Ovary (tissue), 9 donors: Measurements from ENCODE around the gene TAGLN2. TPM values are rescaled to one million over a fixed set of nuclear protein-coding genes. Genes with fewer than 3 reads are reported as not detected.
"Not testable (repeated sequence)": the region's sequence is repeated elsewhere in the genome, so short reads cannot be mapped to it uniquely, and the experiment has no call there.

Experiments
- DNase-seq, 5 donors: peaks; one replicate each; pipeline ENCODE4 v3.0.0-alpha.2; 2019 to 2020
- H3K27ac ChIP-seq, 2 donors: fragments of 200-600 bp; one replicate each; pipeline versions ENCODE4 v1.5.1 to v1.8.0; 2019 to 2022
- H3K27me3 ChIP-seq: fragments of 200-600 bp; one replicate; pipeline ENCODE4 v1.8.0; 2022
- H3K36me3 ChIP-seq: fragments of 200-600 bp; sonication (generic); one replicate; pipeline ENCODE4 v1.5.1; 2019
- H3K4me1 ChIP-seq: one replicate; pipeline ENCODE4 v1.8.1; 2013; ENCODE audit warnings: mild to moderate bottlenecking, moderate library complexity; ENCODE audit not compliant: insufficient read depth
- H3K4me3 ChIP-seq: fragments of 200-600 bp; sonication (generic); one replicate; pipeline ENCODE4 v1.5.1; 2017
- H3K9me3 ChIP-seq, 2 donors: fragments of 200-600 bp in 1 of 2; sonication (generic) in 1 of 2; one replicate each; pipeline versions ENCODE4 v1.5.1 to v1.8.1; 2013 to 2019; ENCODE audit warnings: mild to moderate bottlenecking in 1 of 2, moderate library complexity in 1 of 2
- EP300 ChIP-seq: sonication (generic); formaldehyde crosslinking; IDR thresholded peaks from one replicate; pipeline ENCODE4 v1.6.1; 2017; ENCODE audit warnings: antibody characterized with exemption
- POLR2A ChIP-seq: fragments of 450-650 bp; IDR thresholded peaks from one replicate; pipeline ENCODE4 v1.6.1; 2017; ENCODE audit warnings: antibody characterized with exemption, mild to moderate bottlenecking, moderate library complexity
- WGBS, 3 donors: extraction: QIAGEN DNeasy Blood & Tissue Kit in 1 of 3; methylation state at CpG; one replicate each; pipeline versions ENCODE4 v1.1.5 to v1.1.7; 2013 to 2017; 5-methylcytosine and 5-hydroxymethylcytosine counted together
- intact Hi-C, 4 donors: fragments of 100-400 bp; cut with DNase I; formaldehyde crosslinking; loops; one replicate each; pipeline versions ENCODE4 v1.11.0 to v1.15.1; 2022 to 2023
- polyA plus RNA-seq, 2 donors: library from polyadenylated mRNA; stranded (reverse); fragments of 200-250 nt in 1 of 2; fragments of 350-450 nt in 1 of 2; fragmentation: Illumina TruSeq in 1 of 2; extraction: RNeasy Lipid Tissue Mini Kit (QIAGEN cat#74804) in 1 of 2; gene quantifications; one replicate each; pipeline ENCODE4 v1.2.3, GENCODE V29; 2013 to 2014
- total RNA-seq, 7 donors: library from RNA; depleted of rRNA in 2 of 7; stranded (reverse); fragments of >200 nt in 2 of 7; fragmentation: NEBNext Ultra II Directional in 3 of 7; extraction: Animal tissue kit (Norgen Biotek cat#: 25700) in 3 of 7; gene quantifications; one replicate each; pipeline versions ENCODE4 v1.1.0 to v1.2.4, GENCODE V29; 2016 to 2023
- TF ChIP-seq, protein P1 (sequence below), 3 donors: fragments of 450-650 bp in 2 of 3; fragments of 200-600 bp in 1 of 3; IDR thresholded peaks; one replicate each; pipeline versions ENCODE4 v1.5.1 to v1.8.0; 2016 to 2022; ENCODE audit warnings: antibody characterized with exemption in 3 of 3, mild to moderate bottlenecking in 1 of 3
- donor health status: DM: no; HTN: no; CAD: no; lungs with moderate emphysema.
- donor health status: DM: no; HTN: no; CAD: no.
- donor health status: Bipolar disorder and iron deficiency.
- donor health status: DM: yes; HTN: yes; CAD: no.
- donor health status: DM: no; HTN: no; CAD: no.
- donor health status: DM: yes; HTN: yes; CAD: no.

The TAGLN2 gene
- total and polyA plus RNA-seq, 9 donors: 81.8 to 266 (median 174) TPM

- DNase-seq: no peak
- WGBS, 3 donors: 80 to 93% (median 85%) methylated on average over 6 of the region's 6 CpGs
- H3K27me3 ChIP-seq: no peaks in the 10 kb centered on the region
- H3K27ac ChIP-seq: no peak overlapping the region
- TF ChIP-seq, protein P1, sequence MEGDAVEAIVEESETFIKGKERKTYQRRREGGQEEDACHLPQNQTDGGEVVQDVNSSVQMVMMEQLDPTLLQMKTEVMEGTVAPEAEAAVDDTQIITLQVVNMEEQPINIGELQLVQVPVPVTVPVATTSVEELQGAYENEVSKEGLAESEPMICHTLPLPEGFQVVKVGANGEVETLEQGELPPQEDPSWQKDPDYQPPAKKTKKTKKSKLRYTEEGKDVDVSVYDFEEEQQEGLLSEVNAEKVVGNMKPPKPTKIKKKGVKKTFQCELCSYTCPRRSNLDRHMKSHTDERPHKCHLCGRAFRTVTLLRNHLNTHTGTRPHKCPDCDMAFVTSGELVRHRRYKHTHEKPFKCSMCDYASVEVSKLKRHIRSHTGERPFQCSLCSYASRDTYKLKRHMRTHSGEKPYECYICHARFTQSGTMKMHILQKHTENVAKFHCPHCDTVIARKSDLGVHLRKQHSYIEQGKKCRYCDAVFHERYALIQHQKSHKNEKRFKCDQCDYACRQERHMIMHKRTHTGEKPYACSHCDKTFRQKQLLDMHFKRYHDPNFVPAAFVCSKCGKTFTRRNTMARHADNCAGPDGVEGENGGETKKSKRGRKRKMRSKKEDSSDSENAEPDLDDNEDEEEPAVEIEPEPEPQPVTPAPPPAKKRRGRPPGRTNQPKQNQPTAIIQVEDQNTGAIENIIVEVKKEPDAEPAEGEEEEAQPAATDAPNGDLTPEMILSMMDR (IDR thresholded peaks at IDR 0.05): no peak
- TF ChIP-seq POLR2A (no peak), EP300 (no peak)
- intact Hi-C loops: no loop called here
- peaks cover 4% of the 10 kb centered on the region for H3K4me1 ChIP-seq
- H3K4me3 ChIP-seq: no peak overlapping the region
- H3K9me3 ChIP-seq: no peaks in the 10 kb centered on the region
- H3K36me3 ChIP-seq: no peaks in the 10 kb centered on the region
Measured at GRCh38 chr1:159911326-159912070, 13.8 kb downstream of the TAGLN2 start.

GRCh38 chr1:159908031-159908940, 17.0 kb downstream of the TAGLN2 start:
- Histone ChIP-seq H3K36me3 (no peaks in the 10 kb centered on the region), H3K27me3 (no peaks in the 10 kb centered on the region), H3K4me3 (no peak overlapping the region), H3K9me3 (no peaks in the 10 kb centered on the region), H3K4me1 (peaks cover 2% of the 10 kb centered on the region), H3K27ac (no peak overlapping the region)
- intact Hi-C loops: no loop called here
- WGBS, 3 donors: 70 to 71% (median 71%) methylated on average over 9 of the region's 9 CpGs
- no peak for DNase-seq
- TF ChIP-seq, protein P1 (IDR thresholded peaks at IDR 0.05): no peak
- no peak for TF ChIP-seq POLR2A
- no peak for TF ChIP-seq EP300

DNA sequence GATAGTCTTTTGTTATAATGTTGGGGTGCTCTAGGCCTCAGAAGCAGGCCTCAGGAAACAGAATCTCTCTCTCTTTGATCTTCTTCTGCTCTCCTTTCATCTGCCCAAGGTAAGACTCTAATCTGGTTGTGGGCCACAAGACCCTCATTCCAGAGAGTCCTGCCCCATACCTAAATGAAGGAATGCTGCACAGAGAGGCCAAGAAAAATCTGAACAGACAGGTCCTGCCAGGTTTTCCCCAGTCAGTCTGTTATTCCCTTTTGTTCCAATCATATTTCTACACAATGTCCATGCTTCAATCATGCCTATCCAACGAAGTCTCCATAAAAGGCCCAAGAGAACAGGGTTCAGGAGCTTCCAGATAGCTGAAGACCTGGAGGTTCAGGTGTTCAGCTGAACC, 18.3 kb downstream of the TAGLN2 start:
- Histone ChIP-seq H3K9me3 (no peaks in the 10 kb centered on the region), H3K27ac (no peak overlapping the region), H3K36me3 (no peaks in the 10 kb centered on the region), H3K27me3 (no peaks in the 10 kb centered on the region), H3K4me1 (peaks cover 2% of the 10 kb centered on the region), H3K4me3 (no peak overlapping the region)
- intact Hi-C loops: no loop called here
- 65 to 86% (median 81%) methylated on average over 1 of the region's 1 CpG for WGBS, 3 donors
- DNase-seq: no peak
- TF ChIP-seq POLR2A: no peak
- TF ChIP-seq, protein P1 (IDR thresholded peaks at IDR 0.05): no peak
- no peak for TF ChIP-seq EP300

DNA sequence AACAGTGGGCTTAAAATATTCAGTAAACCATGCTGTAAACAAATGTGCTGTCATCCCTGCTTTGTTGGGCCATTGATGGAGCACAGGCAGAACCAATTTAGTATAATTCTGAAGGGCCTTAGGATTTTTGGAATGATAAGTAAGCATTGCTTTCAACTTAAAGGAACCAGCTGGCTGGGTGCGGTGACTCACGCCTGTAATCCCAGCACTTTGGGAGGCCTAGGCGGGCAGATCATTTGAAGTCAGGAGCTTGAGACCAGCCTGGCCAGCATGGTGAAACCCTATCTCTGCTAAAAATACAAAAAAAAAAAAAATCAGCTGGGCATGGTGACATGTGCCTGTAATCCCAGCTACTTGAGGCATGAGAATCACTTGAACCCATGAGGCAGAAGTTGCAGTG, 21.3 kb downstream of the TAGLN2 start:
- intact Hi-C loops, DNase-seq, H3K27ac ChIP-seq, H3K4me3 ChIP-seq, H3K27me3 ChIP-seq, H3K4me1 ChIP-seq, H3K9me3 ChIP-seq, H3K36me3 ChIP-seq: not testable (repeated sequence)
- 63 to 67% (median 67%) methylated on average over 3 of the region's 3 CpGs for whole genome bisulfite sequencing, 3 donors

DNA sequence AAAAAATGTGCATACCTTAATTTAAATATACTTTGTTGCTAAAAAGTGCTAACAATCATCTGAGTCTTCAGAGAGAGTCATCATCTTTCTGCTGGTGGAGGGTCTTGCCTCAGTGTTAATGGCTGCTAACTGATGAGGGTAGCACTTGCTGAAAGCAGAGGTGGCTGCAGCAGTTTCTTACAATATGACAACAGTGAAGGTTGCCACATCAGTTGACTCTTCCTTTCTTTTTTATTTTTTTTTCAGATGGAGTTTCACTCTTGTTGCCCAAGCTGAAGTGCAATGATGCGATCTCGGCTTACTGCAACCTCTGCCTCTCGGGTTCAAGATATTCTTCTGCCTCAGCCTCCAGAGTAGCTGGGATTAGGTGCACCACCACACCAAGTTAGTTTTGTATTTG, 22.8 kb downstream of the TAGLN2 start:
- intact Hi-C loops: no loop called here
- no peak for DNase-seq
- H3K4me1 ChIP-seq: peaks cover 4% of the 10 kb centered on the region
- TF ChIP-seq, protein P1 (IDR thresholded peaks at IDR 0.05): no peak
- TF ChIP-seq EP300 (no peak), POLR2A (no peak)
- no peaks in the 10 kb centered on the region for H3K9me3 ChIP-seq
- no peaks in the 10 kb centered on the region for H3K27me3 ChIP-seq
- H3K27ac ChIP-seq: no peak overlapping the region
- no peaks in the 10 kb centered on the region for H3K36me3 ChIP-seq
- no peak overlapping the region for H3K4me3 ChIP-seq
- 95 to 100% (median 96%) methylated on average over 3 of the region's 3 CpGs for WGBS, 3 donors
